SK-N-MC (cell line): Measurements from ENCODE around the gene ANKRD13C.

Experiments
- EZH2 ChIP-seq: fragments of 200-600 bp; sonication (generic); IDR thresholded peaks from one replicate; pipeline ENCODE4 v1.6.1; 2017; ENCODE audit warnings: antibody characterized with exemption
- FOXP2 ChIP-seq: optimal IDR thresholded peaks from 2 replicates; pipeline ENCODE3; 2011; ENCODE audit warnings: mild to moderate bottlenecking, moderate library complexity; ENCODE audit not compliant: insufficient read depth; ENCODE audit errors: extremely low read length, control extremely low read depth
- POLR2AphosphoS5 ChIP-seq: IDR thresholded peaks from 2 replicates; pipeline ENCODE4 v1.6.1; 2012; ENCODE audit warnings: mild to moderate bottlenecking, low read depth, low read length, borderline replicate concordance

DNA sequence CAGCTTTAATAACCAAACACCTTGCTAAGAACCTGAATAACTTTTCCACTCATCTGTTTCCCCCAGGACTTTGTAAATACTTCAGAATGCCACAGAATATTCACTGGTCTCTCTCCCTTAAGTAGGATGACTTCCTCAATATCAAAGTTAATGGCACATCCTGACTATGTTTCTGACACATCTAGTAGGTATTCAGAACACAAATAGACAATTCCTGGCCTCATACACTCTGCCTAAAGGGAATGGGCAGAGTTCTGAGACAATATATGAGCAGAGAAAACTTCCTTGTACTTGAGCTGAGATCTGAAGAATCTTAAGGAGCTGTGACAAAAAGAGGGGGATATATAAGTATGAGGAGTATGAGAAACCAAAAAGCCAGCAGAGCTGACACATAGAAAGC is 34.8 kb downstream of the ANKRD13C start:
- TF ChIP-seq POLR2AphosphoS5, result no peak
- TF ChIP-seq EZH2, result no peak
- TF ChIP-seq FOXP2, result no peak
